SKM-1 (cell line): Measurements from ENCODE around the gene OGN.

Source experiments
- DNase-seq: peaks from one replicate; lab custom pipeline; 2025; ENCODE audit not compliant: unreplicated experiment; lab: John Stamatoyannopoulos, UW

Gene OGN

GRCh38 chr9:92349771-92350739 lies 54.3 kb downstream of the OGN start:
- no peak for DNase-seq

DNA sequence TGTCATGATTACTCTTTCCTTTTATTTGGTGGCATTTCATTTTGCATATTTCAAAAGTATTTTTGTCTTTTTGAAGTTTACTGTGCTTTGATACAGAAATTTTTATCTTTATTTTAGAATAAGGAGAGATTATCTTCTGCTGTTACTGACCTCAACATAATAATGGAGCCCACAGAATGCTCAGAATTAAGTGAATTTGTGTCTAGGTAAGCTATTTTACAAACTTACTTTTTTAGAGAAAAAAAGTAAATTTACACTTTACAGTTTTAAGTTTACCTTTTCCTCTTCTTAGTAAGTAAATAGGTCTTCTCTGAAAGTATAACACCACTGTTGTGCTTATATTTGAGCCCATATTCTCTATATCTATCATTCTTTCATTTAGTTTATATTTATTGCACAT lies 58.8 kb downstream of the OGN start:
- no peak for DNase-seq

- no peak for DNase-seq
Measured at GRCh38 chr9:92342825-92343488, 61.4 kb downstream of the OGN start.

DNA sequence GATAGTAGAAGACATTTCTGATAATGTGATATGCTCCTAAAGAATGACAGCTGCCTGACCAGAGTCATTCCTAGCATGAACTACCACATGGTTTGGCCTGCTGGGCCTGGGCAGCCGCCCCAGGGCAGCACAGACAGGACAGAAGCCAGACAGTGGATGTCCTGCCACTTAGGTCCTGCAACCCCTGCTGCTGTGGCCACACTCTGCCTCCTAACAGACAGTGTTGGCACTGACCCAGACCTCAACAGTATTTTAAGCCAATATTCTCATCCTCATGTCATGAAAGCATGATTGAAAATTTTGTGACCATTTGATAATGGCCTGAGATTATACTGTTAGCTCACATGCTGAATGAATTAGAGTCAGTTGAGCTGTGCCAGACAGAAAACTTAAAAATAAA lies 62.8 kb downstream of the OGN start:
- no peak for DNase-seq

- no peak for DNase-seq
Measured at GRCh38 chr9:92333282-92333634, 71.1 kb downstream of the OGN start.
